GM19467 (cell line): ENCODE measurements around the gene CACNA1G.

Experiments
- ATAC-seq: cut with Tn5 transposase; IDR thresholded peaks from one replicate; pipeline ENCODE4 v1.9.1; 2021; ENCODE audit warnings: mild to moderate bottlenecking, moderate library complexity; ENCODE audit not compliant: unreplicated experiment

CACNA1G gene

GRCh38 chr17:50547035-50547735 is 13.3 kb upstream of the CACNA1G start, which contains the start of gene SPATA20:
Gene SPATA20, plus strand, starts transcription at chr17:50547174. Its CDS starts 35 bp downstream, at chr17:50547209.
- ATAC-seq = peak; percentile 70

- ATAC-seq = no peak
Measured at GRCh38 chr17:50547736-50548083, 12.8 kb upstream of the CACNA1G start.

GRCh38 chr17:50548831-50549230 is 11.7 kb upstream of the CACNA1G start:
- ATAC-seq = no peak

GRCh38 chr17:50549256-50549941 is 11.1 kb upstream of the CACNA1G start:
- no peak for ATAC-seq

GRCh38 chr17:50549969-50550368 is 10.5 kb upstream of the CACNA1G start:
- no peak for ATAC-seq

GRCh38 chr17:50550661-50551432 is 9.7 kb upstream of the CACNA1G start:
- ATAC-seq = no peak

- no peak for ATAC-seq
Measured at GRCh38 chr17:50551433-50551815, 9.1 kb upstream of the CACNA1G start.

GRCh38 chr17:50551884-50552283 is 8.6 kb upstream of the CACNA1G start:
- ATAC-seq = no peak

GRCh38 chr17:50554201-50554600 is 6.3 kb upstream of the CACNA1G start:
- no peak for ATAC-seq

GRCh38 chr17:50556803-50557202 is 3.7 kb upstream of the CACNA1G start:
- ATAC-seq = no peak

- ATAC-seq = no peak
Measured at GRCh38 chr17:50557630-50558029, 2.9 kb upstream of the CACNA1G start.

GRCh38 chr17:50558091-50558490 is 2.4 kb upstream of the CACNA1G start:
- no peak for ATAC-seq

- ATAC-seq = no peak
Measured at GRCh38 chr17:50558581-50558940, 2.0 kb upstream of the CACNA1G start.

- ATAC-seq = no peak
Measured at GRCh38 chr17:50558941-50559614, 1.4 kb upstream of the CACNA1G start.

GRCh38 chr17:50559674-50560184 is 786 bp upstream of the CACNA1G start:
- no peak for ATAC-seq

- peak; percentile 7 for ATAC-seq
Measured at GRCh38 chr17:50560931-50561745, 623 bp downstream of the CACNA1G start.

GRCh38 chr17:50561746-50562141 is 1.2 kb downstream of the CACNA1G start:
- ATAC-seq = no peak

- no peak for ATAC-seq
Measured at GRCh38 chr17:50562242-50563091, 2.0 kb downstream of the CACNA1G start.

GRCh38 chr17:50563092-50563511 is 2.6 kb downstream of the CACNA1G start:
- ATAC-seq = no peak
